Stimulated activated CD4-positive, alpha-beta T cell treated with anti-CD3 and anti-CD28 coated beads, Interleukin-12 subunit alpha, Interleukin-12 subunit beta, amount 100 ng/mL, for 4 hours (primary cell): ENCODE measurements around the gene C1QB.

Experiments used
- DNase-seq: peaks from one replicate; pipeline ENCODE4 v3.0.0-alpha.2; 2020

C1QB gene

GRCh38 chr1:22636353-22636752 is 16.7 kb upstream of the C1QB start, which contains the start of gene C1QA:
C1QA (plus strand) TSS chr1:22636628; CDS start chr1:22637617, 989 bp downstream.
- DNase-seq = no peak

- DNase-seq = no peak
Measured at GRCh38 chr1:22636927-22637326, 16.1 kb upstream of the C1QB start.

GRCh38 chr1:22637907-22638445 is 15.1 kb upstream of the C1QB start:
- no peak for DNase-seq

GRCh38 chr1:22638476-22639234 is 14.4 kb upstream of the C1QB start:
- no peak for DNase-seq

GRCh38 chr1:22639286-22639685 is 13.8 kb upstream of the C1QB start:
- DNase-seq = no peak

- no peak for DNase-seq
Measured at GRCh38 chr1:22641247-22641646, 11.8 kb upstream of the C1QB start.

- peak; percentile 72 for DNase-seq
Measured at GRCh38 chr1:22641906-22642636, 11.0 kb upstream of the C1QB start.

- DNase-seq = no peak
Measured at GRCh38 chr1:22643381-22643780, 9.7 kb upstream of the C1QB start, which contains the start of gene C1QC. C1QC (plus strand) TSS chr1:22643633; CDS start chr1:22644024, 391 bp downstream.

- DNase-seq = no peak
Measured at GRCh38 chr1:22643928-22644327, 9.1 kb upstream of the C1QB start.

- no peak for DNase-seq
Measured at GRCh38 chr1:22645931-22646330, 7.1 kb upstream of the C1QB start.

GRCh38 chr1:22646384-22646783 is 6.7 kb upstream of the C1QB start:
- DNase-seq = no peak

GRCh38 chr1:22650089-22650693 is 2.8 kb upstream of the C1QB start:
- DNase-seq = no peak

GRCh38 chr1:22651941-22652856 is 837 bp upstream of the C1QB start:
- DNase-seq = no peak

- no peak for DNase-seq
Measured at GRCh38 chr1:22654692-22655091, 1.7 kb downstream of the C1QB start.

- DNase-seq = no peak
Measured at GRCh38 chr1:22658385-22659163, 5.5 kb downstream of the C1QB start.

- DNase-seq = no peak
Measured at GRCh38 chr1:22660716-22661241, 7.7 kb downstream of the C1QB start.

- no peak for DNase-seq
Measured at GRCh38 chr1:22661880-22662279, 8.8 kb downstream of the C1QB start.

- DNase-seq = no peak
Measured at GRCh38 chr1:22662318-22662717, 9.3 kb downstream of the C1QB start.

- no peak for DNase-seq
Measured at GRCh38 chr1:22662986-22663408, 10.0 kb downstream of the C1QB start.

- DNase-seq = no peak
Measured at GRCh38 chr1:22665752-22666151, 12.7 kb downstream of the C1QB start.

GRCh38 chr1:22666412-22666811 is 13.4 kb downstream of the C1QB start:
- no peak for DNase-seq
